OCI-LY1 (cell line): Measurements from ENCODE around the gene KAT2A.

Source experiments
- H2AFZ ChIP-seq: fragments of 200-600 bp; sonication (generic), shearing (Covaris generic); 2 replicates; pipeline ENCODE4 v1.6.0; 2014; ENCODE audit warnings: antibody characterized with exemption, mild to moderate bottlenecking, low read length
- H3F3A ChIP-seq: fragments of 200-600 bp; sonication (generic), shearing (Covaris generic); 2 replicates; pipeline ENCODE4 v1.6.0; 2014; ENCODE audit warnings: mild to moderate bottlenecking, antibody characterized with exemption, low read length, moderate library complexity; ENCODE audit not compliant: insufficient read depth
- H3K27ac ChIP-seq: fragments of 200-600 bp; sonication (generic); 2 replicates; pipeline ENCODE4 v1.5.1; 2014; ENCODE audit warnings: low read length, mixed run types, mild to moderate bottlenecking, low read depth; ENCODE audit not compliant: poor library complexity, severe bottlenecking
- H3K27me3 ChIP-seq: fragments of 200-600 bp; sonication (generic); 2 replicates; pipeline ENCODE4 v1.6.0; 2014; ENCODE audit warnings: antibody characterized with exemption, mild to moderate bottlenecking, low read length, moderate library complexity; ENCODE audit not compliant: insufficient read depth
- H3K36me3 ChIP-seq: fragments of 200-600 bp; sonication (generic); 2 replicates; pipeline ENCODE4 v1.6.1; 2014; ENCODE audit warnings: mild to moderate bottlenecking, antibody characterized with exemption, low read length, moderate library complexity, mixed read lengths; ENCODE audit not compliant: insufficient read depth
- H3K4me1 ChIP-seq: fragments of 200-600 bp; sonication (generic); 2 replicates; pipeline ENCODE4 v1.5.1; 2014; ENCODE audit warnings: mild to moderate bottlenecking, low read length, moderate library complexity; ENCODE audit not compliant: insufficient read depth, severe bottlenecking
- H3K4me2 ChIP-seq: fragments of 200-600 bp; sonication (generic), shearing (Covaris generic); 2 replicates; pipeline ENCODE4 v1.6.1; 2014; ENCODE audit warnings: low read length
- H3K4me3 ChIP-seq: fragments of 200-600 bp; sonication (generic); 2 replicates; pipeline ENCODE4 v1.5.1; 2014; ENCODE audit warnings: low read length, low read depth, mild to moderate bottlenecking, mixed read lengths; ENCODE audit not compliant: poor library complexity, severe bottlenecking
- H3K79me2 ChIP-seq: fragments of 200-600 bp; shearing (Covaris generic); 2 replicates; pipeline ENCODE4 v1.6.1; 2016; ENCODE audit warnings: mixed run types, low read length, mixed read lengths; ENCODE audit not compliant: insufficient read depth
- H3K9ac ChIP-seq: fragments of 200-600 bp; sonication (generic), shearing (Covaris generic); 2 replicates; pipeline ENCODE4 v1.6.1; 2014; ENCODE audit warnings: mild to moderate bottlenecking, low read length, mixed read lengths
- H3K9me2 ChIP-seq: fragments of 200-600 bp; sonication (generic), shearing (Covaris generic); 2 replicates; pipeline ENCODE4 v1.6.1; 2014; ENCODE audit warnings: low read depth, mild to moderate bottlenecking, low read length, mixed read lengths
- H3K9me3 ChIP-seq: fragments of 200-600 bp; shearing (Covaris generic); 2 replicates; pipeline ENCODE4 v1.6.1; 2014; ENCODE audit warnings: low read length, mixed read lengths
- H4K20me1 ChIP-seq: fragments of 200-600 bp; sonication (generic), shearing (Covaris generic); 2 replicates; pipeline ENCODE4 v1.6.0; 2016; ENCODE audit warnings: mild to moderate bottlenecking, low read length; ENCODE audit not compliant: insufficient read depth
- CTCF ChIP-seq: fragments of 200-600 bp; sonication (generic), shearing (Covaris generic); IDR thresholded peaks from 2 replicates; pipeline ENCODE4 v1.5.1; 2017; ENCODE audit warnings: mild to moderate bottlenecking, antibody characterized with exemption, low read length, moderate library complexity, mixed read lengths
- EZH2 ChIP-seq: fragments of 200-600 bp; sonication (generic), shearing (Covaris generic); IDR thresholded peaks from 2 replicates; pipeline ENCODE4 v1.8.0; 2017; ENCODE audit warnings: borderline replicate concordance, mixed run types, mild to moderate bottlenecking, antibody characterized with exemption, low read length, moderate library complexity, mixed read lengths

Gene KAT2A

GRCh38 chr17:42113293-42114069 is 7.7 kb downstream of the KAT2A start:
- Histone ChIP-seq H3K27me3 (no peaks in the 10 kb centered on the region), H3K4me1 (peaks cover 55% of the 10 kb centered on the region), H2AFZ (no peak overlapping the region), H3K36me3 (peaks cover 35% of the 10 kb centered on the region; the same call in 1 of the 2 replicates), H3K79me2 (no peaks in the 10 kb centered on the region), H3K4me2 (peak overlapping the region; percentile 91), H4K20me1 (no peaks in the 10 kb centered on the region), H3K9me2 (no peaks in the 10 kb centered on the region), H3K4me3 (peak overlapping the region; percentile 69), H3K27ac (peak overlapping the region; percentile 71), H3K9me3 (no peaks in the 10 kb centered on the region), H3F3A (no peaks in the 10 kb centered on the region), H3K9ac (peak overlapping the region; percentile 82; the same call in 1 of the 2 replicates)
- TF ChIP-seq EZH2 = no peak
- TF ChIP-seq CTCF = no peak

- no peaks in the 10 kb centered on the region for H3K27me3 ChIP-seq
- H3K79me2 ChIP-seq = no peaks in the 10 kb centered on the region
- no peak for TF ChIP-seq CTCF
- H4K20me1 ChIP-seq = no peaks in the 10 kb centered on the region
- H3F3A ChIP-seq = no peaks in the 10 kb centered on the region
- peaks cover 27% of the 10 kb centered on the region; the same call in 1 of the 2 replicates for H3K36me3 ChIP-seq
- H3K9me2 ChIP-seq = no peaks in the 10 kb centered on the region
- peaks cover 63% of the 10 kb centered on the region for H3K4me1 ChIP-seq
- peak within 1 kb of the TSS; percentile 69 for H3K4me3 ChIP-seq
- no peak within 1 kb of the TSS for H2AFZ ChIP-seq
- H3K27ac ChIP-seq = peak within 1 kb of the TSS; percentile 71
- H3K9me3 ChIP-seq = no peaks in the 10 kb centered on the region
- H3K9ac ChIP-seq = peak within 1 kb of the TSS; percentile 82
- H3K4me2 ChIP-seq = peak within 1 kb of the TSS; percentile 91
These were observed 8.5 kb downstream of the KAT2A start, which contains the start of gene DHX58 for GRCh38 chr17:42112552-42113176. DHX58 (minus strand) TSS chr17:42112714; CDS start chr17:42111892, 822 bp downstream.

GRCh38 chr17:42111871-42112551 is 9.2 kb downstream of the KAT2A start:
- no peaks in the 10 kb centered on the region for H3K79me2 ChIP-seq
- peak overlapping the region; percentile 91 for H3K4me2 ChIP-seq
- H3K27ac ChIP-seq = peak overlapping the region; percentile 71
- no peaks in the 10 kb centered on the region for H3K9me3 ChIP-seq
- no peaks in the 10 kb centered on the region for H3K27me3 ChIP-seq
- H3K4me1 ChIP-seq = peaks cover 67% of the 10 kb centered on the region
- no peak for TF ChIP-seq EZH2
- no peaks in the 10 kb centered on the region for H3K9me2 ChIP-seq
- peak overlapping the region; percentile 69 for H3K4me3 ChIP-seq
- no peaks in the 10 kb centered on the region for H3F3A ChIP-seq
- H4K20me1 ChIP-seq = no peaks in the 10 kb centered on the region
- H2AFZ ChIP-seq = no peak overlapping the region
- peaks cover 21% of the 10 kb centered on the region for H3K36me3 ChIP-seq
- peak overlapping the region; percentile 82 for H3K9ac ChIP-seq
